ENCODE data around the gene MGMT. TPM values are rescaled to one million over a fixed set of nuclear protein-coding genes. Genes with fewer than 3 reads are reported as not detected.
A peak's percentile ranks its signal among the peaks of the same experiment; 100 is the strongest.

MGMT gene
- total RNA-seq, 1 donor from 2014 or later = 20.8 TPM

- Mint-ChIP-seq H3K4me3 (ENCODE audit: unreplicated experiment) (no peak overlapping the region), H3K36me3 (ENCODE audit: unreplicated experiment) (no peaks in the 10 kb centered on the region), H3K27me3 (ENCODE audit: unreplicated experiment) (no peaks in the 10 kb centered on the region), H3K4me1 (ENCODE audit: unreplicated experiment) (no peaks in the 10 kb centered on the region), H3K27ac (ENCODE audit: unreplicated experiment) (no peak overlapping the region), H3K9me3 (ENCODE audit: unreplicated experiment) (peaks cover 2% of the 10 kb centered on the region)
- no peak for TF ChIP-seq CTCF (IDR thresholded peaks at IDR 0.05)
- DNase-seq (ENCODE audit: extremely low spot score, unreplicated experiment) = peak; percentile 66
Measured at GRCh38 chr10:129758207-129759021, 291.4 kb downstream of the MGMT start.

GRCh38 chr10:129759214-129760002 lies 292.4 kb downstream of the MGMT start:
- no peaks in the 10 kb centered on the region for H3K27me3 Mint-ChIP-seq (ENCODE audit: unreplicated experiment)
- no peaks in the 10 kb centered on the region for H3K9me3 Mint-ChIP-seq (ENCODE audit: unreplicated experiment)
- peak; percentile 77 for DNase-seq (ENCODE audit: extremely low spot score, unreplicated experiment)
- no peak overlapping the region for H3K27ac Mint-ChIP-seq (ENCODE audit: unreplicated experiment)
- H3K36me3 Mint-ChIP-seq (ENCODE audit: unreplicated experiment) = no peaks in the 10 kb centered on the region
- TF ChIP-seq CTCF (IDR thresholded peaks at IDR 0.05) = no peak
- H3K4me1 Mint-ChIP-seq (ENCODE audit: unreplicated experiment) = no peaks in the 10 kb centered on the region
- no peak overlapping the region for H3K4me3 Mint-ChIP-seq (ENCODE audit: unreplicated experiment)

- DNase-seq (ENCODE audit: extremely low spot score, unreplicated experiment) = peak; percentile 79
Measured at GRCh38 chr10:129760003-129760315, 292.9 kb downstream of the MGMT start.

GRCh38 chr10:129760416-129760815 lies 293.4 kb downstream of the MGMT start:
- no peak for TF ChIP-seq CTCF (IDR thresholded peaks at IDR 0.05)
- DNase-seq (ENCODE audit: extremely low spot score, unreplicated experiment) = peak; percentile 46
- H3K27ac Mint-ChIP-seq (ENCODE audit: unreplicated experiment) = no peak overlapping the region
- no peaks in the 10 kb centered on the region for H3K4me1 Mint-ChIP-seq (ENCODE audit: unreplicated experiment)
- H3K36me3 Mint-ChIP-seq (ENCODE audit: unreplicated experiment) = no peaks in the 10 kb centered on the region
- H3K4me3 Mint-ChIP-seq (ENCODE audit: unreplicated experiment) = no peak overlapping the region
- H3K27me3 Mint-ChIP-seq (ENCODE audit: unreplicated experiment) = no peaks in the 10 kb centered on the region
- no peaks in the 10 kb centered on the region for H3K9me3 Mint-ChIP-seq (ENCODE audit: unreplicated experiment)

More at GRCh38 chr10:129760003-129760315, 292.9 kb downstream of the MGMT start:
- H3K27me3 Mint-ChIP-seq (ENCODE audit: unreplicated experiment) = no peaks in the 10 kb centered on the region
- no peak overlapping the region for H3K4me3 Mint-ChIP-seq (ENCODE audit: unreplicated experiment)
- no peaks in the 10 kb centered on the region for H3K36me3 Mint-ChIP-seq (ENCODE audit: unreplicated experiment)
- no peak for TF ChIP-seq CTCF (IDR thresholded peaks at IDR 0.05)
- H3K4me1 Mint-ChIP-seq (ENCODE audit: unreplicated experiment) = no peaks in the 10 kb centered on the region
- no peak overlapping the region for H3K27ac Mint-ChIP-seq (ENCODE audit: unreplicated experiment)
- no peaks in the 10 kb centered on the region for H3K9me3 Mint-ChIP-seq (ENCODE audit: unreplicated experiment)
